CD4-positive, alpha-beta T cell treated with Interleukin-15 for 4 hours (primary cell): ENCODE measurements around the gene CPEB2.
"Not testable (repeated sequence)": the region's sequence is repeated elsewhere in the genome, so short reads cannot be mapped to it uniquely, and the experiment has no call there.

Experiments
- DNase-seq: peaks from one replicate; pipeline ENCODE4 v3.0.0-alpha.2; 2020; ENCODE audit warnings: low spot score

Gene CPEB2

DNA sequence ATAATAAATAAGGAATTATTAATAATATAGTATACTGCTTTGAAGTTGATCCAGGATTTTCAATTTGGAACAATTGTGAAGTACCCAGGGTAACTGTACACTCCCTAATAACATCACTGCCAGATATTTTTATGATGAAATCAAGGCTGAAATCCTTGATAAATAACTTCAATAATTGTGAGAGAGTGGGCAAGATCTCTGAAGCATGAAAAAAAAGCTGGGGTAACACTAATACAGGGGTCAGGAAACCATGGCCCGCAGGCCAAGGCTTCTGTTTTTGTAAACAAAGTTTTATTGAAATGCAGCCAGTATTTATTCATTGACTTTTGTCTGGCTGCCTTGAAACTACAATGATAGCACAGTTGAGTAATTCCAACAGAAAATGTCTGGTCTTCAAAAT is 41.6 kb downstream of the CPEB2 start:
- no peak for DNase-seq

DNA sequence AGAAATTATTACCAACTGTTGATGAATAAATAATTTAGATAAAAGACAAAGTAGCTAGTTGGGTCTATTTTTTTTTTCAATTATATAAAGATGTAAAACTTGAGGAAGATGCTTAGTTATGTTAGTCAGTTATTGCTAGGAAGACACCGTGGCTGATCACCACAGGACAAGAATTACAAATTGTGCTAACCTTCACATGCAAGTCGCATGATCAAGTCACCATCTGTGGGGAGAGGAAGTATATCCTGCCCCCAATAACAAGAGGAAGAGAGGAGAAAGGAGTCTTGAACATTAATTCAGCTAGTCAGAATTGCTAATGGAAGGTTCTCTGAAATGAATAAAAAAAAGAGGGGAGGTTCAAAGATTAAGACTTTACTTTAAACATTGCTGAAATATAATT is 52.3 kb downstream of the CPEB2 start:
- no peak for DNase-seq

GRCh38 chr4:15060213-15060612 is 57.9 kb downstream of the CPEB2 start:
- DNase-seq, result no peak

DNA sequence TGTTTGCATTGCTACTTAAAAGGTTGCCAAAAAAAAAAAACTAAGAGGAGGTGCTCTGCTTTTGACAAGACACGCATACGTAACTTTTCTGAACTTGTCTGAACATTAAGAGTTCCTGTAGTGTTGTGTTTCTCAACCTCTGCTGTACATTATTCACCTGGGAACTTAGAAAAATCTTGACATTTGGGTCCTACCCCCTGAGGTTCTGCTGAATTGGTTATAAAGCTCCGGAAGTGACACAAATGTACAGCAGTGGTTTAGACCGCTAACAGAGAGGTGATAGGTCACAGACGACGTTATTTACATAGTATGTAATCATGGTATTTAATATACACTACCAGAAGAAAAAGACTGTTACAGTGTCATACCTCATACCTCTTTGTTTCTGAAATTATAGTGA is 61.1 kb downstream of the CPEB2 start:
- no peak for DNase-seq

GRCh38 chr4:15065516-15065915 is 63.2 kb downstream of the CPEB2 start:
- DNase-seq, result no peak

DNA sequence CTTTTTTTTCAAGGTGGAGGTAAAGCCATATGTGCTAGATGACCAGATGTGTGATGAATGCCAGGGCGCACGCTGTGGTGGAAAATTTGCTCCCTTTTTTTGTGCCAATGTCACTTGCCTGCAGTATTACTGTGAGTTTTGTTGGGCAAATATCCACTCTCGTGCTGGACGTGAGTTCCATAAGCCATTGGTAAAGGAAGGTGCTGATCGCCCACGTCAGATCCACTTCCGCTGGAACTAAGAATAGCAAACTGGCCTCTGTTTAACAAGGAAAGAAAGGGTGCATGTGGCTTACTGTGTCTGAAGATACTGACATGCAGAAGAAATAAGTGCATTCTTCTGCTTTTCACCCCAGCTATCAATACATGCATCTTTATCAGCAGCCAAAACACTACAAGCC is 63.9 kb downstream of the CPEB2 start:
- DNase-seq, result no peak

DNA sequence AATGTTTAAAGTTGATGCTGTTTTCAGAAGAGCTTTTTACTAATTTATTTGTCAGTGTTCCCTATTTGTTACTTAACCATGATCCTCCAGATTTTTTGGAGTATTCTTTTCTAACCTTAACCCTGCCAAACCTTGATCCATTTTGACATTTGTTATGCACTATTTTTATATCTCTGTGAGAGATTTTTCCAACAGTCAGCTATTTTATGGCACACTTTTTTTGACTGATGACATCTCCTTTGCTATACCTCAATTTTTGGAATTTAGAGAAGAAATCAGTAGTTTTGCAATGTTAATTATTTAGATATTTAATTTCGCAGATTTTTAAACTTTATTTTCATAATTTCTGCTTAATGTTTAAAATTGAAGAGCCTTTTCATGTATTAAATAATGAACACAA is 66.0 kb downstream of the CPEB2 start:
- no peak for DNase-seq

DNA sequence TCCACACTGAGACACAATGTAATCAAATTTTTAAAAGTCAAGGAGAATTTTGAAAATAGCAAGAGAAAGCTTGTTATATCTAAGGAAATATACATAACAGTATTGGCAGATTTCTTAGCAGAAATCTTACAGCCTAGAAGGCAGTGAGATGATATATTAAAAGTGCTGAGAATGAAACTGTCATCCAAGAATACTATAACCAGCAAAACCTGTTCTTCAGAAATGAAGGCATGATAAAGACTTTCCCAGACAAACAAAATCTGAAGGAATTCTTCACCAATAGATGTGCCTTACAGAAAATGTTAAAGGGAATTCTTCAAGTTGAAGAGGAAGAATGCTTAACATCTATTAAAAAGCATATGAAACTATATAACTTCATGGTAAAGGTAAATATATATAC is 73.6 kb downstream of the CPEB2 start:
- DNase-seq, result no peak

GRCh38 chr4:15077969-15078368 is 75.7 kb downstream of the CPEB2 start:
- DNase-seq, result no peak

GRCh38 chr4:15078682-15079642 is 76.7 kb downstream of the CPEB2 start:
- DNase-seq, result no peak

DNA sequence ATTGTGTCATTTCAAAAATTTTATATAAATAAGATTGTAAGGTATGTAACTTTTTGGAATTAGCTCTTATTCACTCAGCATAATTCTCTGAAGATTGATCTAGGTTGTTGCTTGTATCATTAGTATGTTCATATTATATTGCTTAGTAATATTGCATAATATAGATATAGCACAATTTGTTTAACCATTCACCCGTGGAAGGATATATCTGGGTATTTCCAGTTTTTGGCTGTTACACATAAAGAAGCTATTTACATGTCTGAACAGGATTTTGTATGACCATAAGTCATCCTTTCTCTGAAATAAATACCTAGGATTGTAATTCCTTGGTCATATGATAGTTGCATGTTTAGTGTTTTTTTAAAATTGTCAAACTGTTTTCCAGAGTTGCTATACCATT is 82.5 kb downstream of the CPEB2 start:
- no peak for DNase-seq

DNA sequence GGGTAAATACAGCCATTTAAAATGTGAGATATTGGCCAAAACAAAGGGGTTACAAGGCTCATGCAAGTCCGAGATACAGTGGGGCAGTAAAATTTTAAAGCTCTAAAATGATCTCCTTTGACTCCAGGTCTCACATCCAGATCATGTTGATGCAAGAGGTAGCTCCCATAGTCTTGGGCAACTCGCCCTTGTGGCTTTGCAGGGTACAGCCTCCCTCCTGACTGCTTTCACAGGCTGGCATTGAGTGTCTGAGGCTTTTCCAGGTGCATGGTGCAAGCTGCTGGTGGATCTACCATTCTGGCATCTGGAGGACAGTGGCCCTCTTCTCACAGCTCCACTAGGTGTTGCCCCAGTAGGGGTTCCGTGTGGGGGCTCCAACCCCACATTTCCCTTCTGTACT is 83.5 kb downstream of the CPEB2 start:
- DNase-seq, result not testable (repeated sequence)

DNA sequence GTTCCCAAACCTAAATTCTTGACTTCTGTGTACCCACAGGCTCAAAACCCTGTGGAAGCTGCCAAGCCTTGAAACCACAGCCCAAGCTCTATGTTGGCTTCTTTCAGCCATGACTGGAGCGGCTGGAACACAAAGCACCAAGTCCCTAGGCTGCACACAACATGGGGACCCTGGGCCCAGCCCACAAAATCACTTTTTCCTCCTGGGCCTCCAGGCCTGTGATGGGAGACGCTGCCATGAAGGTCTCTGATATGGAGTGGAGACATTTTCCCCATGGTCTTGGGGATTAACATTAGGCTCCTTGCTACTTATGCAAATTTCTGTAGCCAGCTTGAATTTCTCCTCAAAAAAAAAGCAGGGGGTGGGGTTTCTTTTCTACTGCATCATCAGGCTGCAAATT is 84.0 kb downstream of the CPEB2 start:
- DNase-seq, result not testable (repeated sequence)

DNA sequence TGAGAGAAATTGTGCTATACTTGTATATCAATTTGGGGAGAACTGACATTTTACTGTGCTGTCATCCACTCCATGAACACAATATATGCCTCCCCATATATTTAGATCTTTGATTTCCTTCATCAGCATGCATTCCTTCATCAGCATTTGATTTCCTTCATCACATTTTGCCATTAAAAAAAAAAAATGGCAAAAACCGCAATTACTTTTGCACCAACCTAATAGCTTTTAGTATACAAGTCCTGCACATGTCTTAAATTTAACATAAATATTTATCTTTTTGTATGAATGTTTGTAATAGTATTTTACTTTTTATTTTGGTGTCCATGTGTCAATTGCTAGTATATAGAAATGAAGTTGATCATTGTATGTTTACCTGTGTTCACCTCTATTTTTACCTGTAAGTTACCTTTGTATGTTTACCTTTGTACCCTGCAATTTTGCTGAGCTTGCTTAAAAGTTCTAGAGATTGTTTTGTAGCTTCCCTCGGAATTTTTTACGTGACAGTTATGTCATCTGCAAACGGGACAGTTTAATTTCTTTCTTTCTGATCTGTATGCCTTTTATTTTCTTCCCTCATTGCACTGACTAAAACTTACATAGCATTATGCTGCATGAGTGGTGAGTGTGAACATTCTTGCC is 86.2 kb downstream of the CPEB2 start:
- DNase-seq, result no peak

GRCh38 chr4:15089979-15090378 is 87.7 kb downstream of the CPEB2 start:
- DNase-seq, result no peak

GRCh38 chr4:15100380-15100779 is 98.1 kb downstream of the CPEB2 start:
- DNase-seq, result no peak

DNA sequence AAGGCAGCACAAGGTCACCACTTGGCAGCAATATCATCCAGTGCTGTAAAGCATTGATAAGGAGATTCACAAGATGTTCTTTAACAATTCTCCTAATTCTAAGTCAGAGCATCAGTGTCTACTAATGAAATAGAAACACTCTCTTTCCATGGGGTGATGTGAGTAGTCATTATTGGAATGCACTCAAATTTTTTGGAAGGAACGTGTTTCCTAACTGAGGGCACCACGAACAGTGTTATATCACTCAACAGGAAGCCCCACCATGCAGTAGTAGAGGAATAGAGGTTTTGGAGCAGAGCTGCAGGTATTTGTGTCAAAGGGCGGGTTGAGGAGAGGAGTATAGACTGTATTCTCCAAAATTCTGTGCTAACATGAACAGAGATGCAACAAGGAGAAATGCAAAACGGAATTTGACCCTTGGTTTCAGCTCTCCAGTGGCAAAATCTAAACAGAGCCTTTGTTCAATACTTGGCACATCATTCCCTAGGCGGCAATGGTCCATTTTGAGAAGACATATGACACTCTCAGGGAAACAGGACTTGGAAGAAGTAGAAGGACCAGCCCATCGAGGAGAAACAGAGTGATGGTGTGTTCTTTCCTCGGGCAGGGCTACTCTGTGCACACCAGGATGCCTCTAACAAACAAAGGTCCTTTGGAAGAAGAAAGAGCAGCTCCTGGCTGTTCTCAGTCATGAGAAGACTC is 98.9 kb downstream of the CPEB2 start:
- no peak for DNase-seq

- DNase-seq, result no peak
Measured at GRCh38 chr4:15104825-15105224, 102.5 kb downstream of the CPEB2 start.

DNA sequence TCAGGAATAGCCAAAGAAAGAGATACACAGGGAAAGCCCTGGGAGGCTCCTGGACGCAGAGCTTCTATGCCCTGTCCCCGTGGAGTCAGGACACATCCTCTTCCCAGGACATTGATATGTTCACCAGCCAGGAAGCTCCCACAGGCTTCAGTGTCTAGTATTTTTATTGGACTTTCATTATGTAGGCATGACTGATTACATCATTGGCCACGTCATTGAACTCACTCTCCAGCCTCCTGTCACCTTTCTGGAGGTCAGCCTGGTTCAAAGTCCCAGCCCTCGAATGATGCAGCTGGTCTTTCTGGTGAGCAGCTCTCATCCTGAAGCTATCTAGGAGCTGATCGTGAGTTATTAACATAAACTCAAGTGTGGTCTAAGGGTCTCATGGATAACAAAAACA is 104.1 kb downstream of the CPEB2 start:
- no peak for DNase-seq

DNA sequence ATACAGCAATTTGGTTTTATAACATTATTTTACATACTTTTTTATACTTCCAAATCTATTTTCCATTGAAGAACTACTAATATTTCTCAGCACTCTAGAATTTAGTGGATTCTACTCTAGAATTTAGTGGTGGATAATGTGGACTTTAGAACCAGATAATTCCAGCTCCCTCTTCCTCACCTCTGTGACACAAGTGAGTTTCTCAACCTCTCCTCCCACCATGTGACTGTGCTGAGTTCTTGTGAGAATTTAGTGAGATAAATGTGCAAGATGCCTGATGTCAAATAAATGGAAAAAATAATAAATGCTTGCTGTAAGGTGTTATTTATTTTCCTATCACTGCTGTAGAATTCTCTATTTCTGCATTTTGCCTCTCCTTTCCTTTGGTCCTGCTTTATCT is 107.3 kb downstream of the CPEB2 start:
- DNase-seq, result no peak

DNA sequence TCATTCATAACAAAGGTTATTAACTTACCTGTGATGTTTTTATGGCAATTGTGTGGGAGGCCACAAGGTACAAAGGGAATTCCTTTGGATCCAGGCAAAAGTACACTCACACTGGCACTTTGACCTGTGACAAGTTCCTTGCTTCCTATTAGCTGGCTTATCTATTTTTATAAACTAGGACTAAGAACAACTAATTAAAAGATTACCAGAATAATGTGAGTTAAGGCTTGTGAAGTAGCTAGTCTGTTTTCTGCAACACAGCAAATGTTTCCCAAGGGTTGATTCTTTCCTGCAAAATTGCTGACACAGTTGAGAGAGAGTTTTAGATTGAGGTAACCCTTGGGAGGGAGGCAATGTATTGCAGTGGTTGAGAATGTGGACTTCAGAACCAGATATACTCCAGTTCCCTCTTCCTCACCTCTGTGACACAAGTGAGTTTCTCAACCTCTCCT is 107.9 kb downstream of the CPEB2 start:
- no peak for DNase-seq

GRCh38 chr4:15116509-15117079 is 114.3 kb downstream of the CPEB2 start:
- DNase-seq, result no peak
